GM12873 (cell line): Measurements from ENCODE around the gene BST2.

Source experiments
- CTCF ChIP-seq: IDR thresholded peaks from 2 replicates; pipeline ENCODE4 v1.5.1; 2012; ENCODE audit warnings: low read depth, mild to moderate bottlenecking, moderate library complexity, low read length, control low read depth; ENCODE audit not compliant: insufficient read depth; ENCODE audit errors: missing control alignments

Gene BST2

GRCh38 chr19:17380426-17381138 is 24.8 kb downstream of the BST2 start:
- no peak for TF ChIP-seq CTCF

- no peak for TF ChIP-seq CTCF
Measured at GRCh38 chr19:17379221-17379631, 26.2 kb downstream of the BST2 start.

GRCh38 chr19:17378271-17378670 is 27.2 kb downstream of the BST2 start:
- no peak for TF ChIP-seq CTCF

- TF ChIP-seq CTCF = no peak
Measured at GRCh38 chr19:17376935-17377600, 28.4 kb downstream of the BST2 start, which contains the start of gene PLVAP. TSS of gene PLVAP (minus strand) at chr19:17377342. CDS start at chr19:17377288, 54 bp downstream.

- no peak for TF ChIP-seq CTCF
Measured at GRCh38 chr19:17370026-17370587, 35.3 kb downstream of the BST2 start.

GRCh38 chr19:17365361-17365760 is 40.1 kb downstream of the BST2 start:
- TF ChIP-seq CTCF = no peak
